Measurements from ENCODE around the gene SORL1. TPM values are rescaled to one million over a fixed set of nuclear protein-coding genes. Genes with fewer than 3 reads are reported as not detected.

The SORL1 gene
- total and polyA plus RNA-seq, 2 of the 13 experiments (the other 11 are each of a cell fraction or from before 2014, with no cell fraction given) = 21.3 to 148 TPM

DNA sequence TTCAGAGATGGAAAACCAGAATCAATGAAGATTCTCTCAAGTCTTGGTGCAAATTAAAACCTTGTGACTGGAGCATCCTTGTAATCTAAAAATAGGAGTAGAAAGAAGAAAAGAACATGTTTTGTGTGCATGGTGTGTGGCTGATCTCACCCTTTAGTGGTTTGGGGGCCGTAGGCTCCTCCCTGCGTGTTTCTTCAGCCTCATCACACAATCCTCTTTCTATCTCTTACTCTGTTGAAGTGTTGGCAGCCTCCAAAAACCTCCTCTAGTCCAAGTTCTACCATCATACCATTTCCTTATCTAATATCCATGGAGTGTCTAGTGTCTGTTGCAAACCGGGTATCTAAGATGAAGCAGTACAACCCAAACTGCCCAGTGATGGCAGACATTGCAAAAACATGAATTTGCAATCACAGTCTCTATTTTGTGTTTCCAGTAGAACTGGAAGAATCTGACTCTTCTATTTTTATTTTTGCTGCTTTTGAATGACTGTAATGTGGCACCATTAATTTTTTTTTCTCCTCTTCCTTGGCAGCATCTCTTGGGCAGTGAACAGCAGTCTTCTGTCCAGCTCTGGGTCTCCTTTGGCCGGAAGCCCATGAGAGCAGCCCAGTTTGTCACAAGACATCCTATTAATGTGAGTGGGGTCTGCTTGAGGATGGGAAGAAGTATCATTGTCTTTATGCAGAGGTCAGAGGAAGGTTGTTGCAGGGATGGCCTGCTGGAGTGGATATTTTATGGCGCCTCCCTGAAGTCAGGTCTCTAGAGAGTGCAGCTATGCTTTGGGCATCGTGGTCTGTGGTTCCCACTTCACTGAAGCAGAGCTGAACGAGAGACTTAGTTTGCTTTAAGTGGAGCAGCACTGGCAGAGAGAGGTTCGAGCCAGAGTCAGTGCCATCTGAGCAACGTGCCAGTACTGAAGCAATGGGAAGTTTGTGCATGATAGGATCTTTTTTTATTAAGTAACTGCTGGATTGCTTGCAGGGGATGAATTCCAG, 60.7 kb downstream of the SORL1 start:
- no peak for FAIRE-seq
- no peak for DNase-seq (ENCODE audit: low spot score)
- H3K4me1 ChIP-seq (ENCODE audit: insufficient read depth, low read length) = no peaks in the 10 kb centered on the region
- intact Hi-C loops (cut with micrococcal nuclease; ENCODE audit: unreplicated experiment) = no loop called here
- no peaks in the 10 kb centered on the region; a peak in 1 of 5 replicates for H3K27me3 ChIP-seq (ENCODE audit: control insufficient read depth in 1 of 2, insufficient read depth in 2 of 2, low read length in 2 of 2)
- H3K9me3 ChIP-seq (ENCODE audit: low read length) = no peaks in the 10 kb centered on the region
- peaks cover 34 to 85% of the 10 kb centered on the region in 2 experiments for H3K36me3 ChIP-seq (replicated peaks in 1 of 2; ENCODE audit: control insufficient read depth in 1 of 2, insufficient read depth in 2 of 2, low read length in 2 of 2)
- H3K27ac ChIP-seq (ENCODE audit: extremely low read length, insufficient read depth, low read length) = no peak overlapping the region
- no TSS peak for BruUV-seq (replicated peaks)
- no peak overlapping the region for H3K4me2 ChIP-seq (ENCODE audit: low read depth, low read length)
- CTCF ChIA-PET (ENCODE audit: low intra/inter-chr PET ratio, low total read pairs) = no interaction called here
- TF ChIP-seq, protein P1, sequence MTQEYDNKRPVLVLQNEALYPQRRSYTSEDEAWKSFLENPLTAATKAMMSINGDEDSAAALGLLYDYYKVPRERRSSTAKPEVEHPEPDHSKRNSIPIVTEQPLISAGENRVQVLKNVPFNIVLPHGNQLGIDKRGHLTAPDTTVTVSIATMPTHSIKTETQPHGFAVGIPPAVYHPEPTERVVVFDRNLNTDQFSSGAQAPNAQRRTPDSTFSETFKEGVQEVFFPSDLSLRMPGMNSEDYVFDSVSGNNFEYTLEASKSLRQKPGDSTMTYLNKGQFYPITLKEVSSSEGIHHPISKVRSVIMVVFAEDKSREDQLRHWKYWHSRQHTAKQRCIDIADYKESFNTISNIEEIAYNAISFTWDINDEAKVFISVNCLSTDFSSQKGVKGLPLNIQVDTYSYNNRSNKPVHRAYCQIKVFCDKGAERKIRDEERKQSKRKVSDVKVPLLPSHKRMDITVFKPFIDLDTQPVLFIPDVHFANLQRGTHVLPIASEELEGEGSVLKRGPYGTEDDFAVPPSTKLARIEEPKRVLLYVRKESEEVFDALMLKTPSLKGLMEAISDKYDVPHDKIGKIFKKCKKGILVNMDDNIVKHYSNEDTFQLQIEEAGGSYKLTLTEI (CRISPR knock-in tag; conservative IDR thresholded peaks at IDR 0.05) = no peak
- TF ChIP-seq ZNF564 (CRISPR knock-in tag; IDR thresholded peaks at IDR 0.05) (no peak), MXD3 (CRISPR knock-in tag; IDR thresholded peaks at IDR 0.05) (no peak), ZIK1 (CRISPR knock-in tag; IDR thresholded peaks at IDR 0.05; ENCODE audit: borderline replicate concordance, low read depth) (no peak), TEAD2 (CRISPR knock-in tag; IDR thresholded peaks at IDR 0.05) (no peak), ERF (CRISPR knock-in tag; IDR thresholded peaks at IDR 0.05) (no peak), ZNF160 (CRISPR knock-in tag; IDR thresholded peaks at IDR 0.05) (no peak), KLF16 (CRISPR knock-in tag; IDR thresholded peaks at IDR 0.05) (no peak), ZNF337 (CRISPR knock-in tag; IDR thresholded peaks at IDR 0.05; ENCODE audit: borderline replicate concordance, low read depth) (no peak), NR1H2 (CRISPR knock-in tag; IDR thresholded peaks at IDR 0.05; ENCODE audit: borderline replicate concordance, low read depth) (no peak), MEF2D (CRISPR knock-in tag; IDR thresholded peaks at IDR 0.05) (no peak), ZNF292 (CRISPR knock-in tag; IDR thresholded peaks at IDR 0.05; ENCODE audit: borderline replicate concordance, low read depth) (no peak), PLRG1 (conservative IDR thresholded peaks at IDR 0.05) (no peak)
- TF ChIP-seq, protein P2, sequence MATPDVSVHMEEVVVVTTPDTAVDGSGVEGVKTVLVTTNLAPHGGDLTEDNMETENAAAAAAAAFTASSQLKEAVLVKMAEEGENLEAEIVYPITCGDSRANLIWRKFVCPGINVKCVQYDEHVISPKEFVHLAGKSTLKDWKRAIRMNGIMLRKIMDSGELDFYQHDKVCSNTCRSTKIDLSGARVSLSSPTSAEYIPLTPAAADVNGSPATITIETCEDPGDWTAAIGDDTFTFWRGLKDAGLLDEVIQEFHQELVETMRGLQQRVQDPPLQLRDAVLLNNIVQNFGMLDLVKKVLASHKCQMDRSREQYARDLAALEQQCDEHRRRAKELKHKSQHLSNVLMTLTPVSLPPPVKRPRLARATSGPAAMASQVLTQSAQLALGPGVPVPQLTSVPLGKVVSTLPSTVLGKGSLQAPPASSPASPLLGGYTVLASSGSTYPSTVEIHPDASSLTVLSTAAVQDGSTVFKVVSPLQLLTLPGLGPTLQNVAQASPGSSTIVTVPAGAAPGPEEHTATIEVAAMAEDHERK (CRISPR knock-in tag; IDR thresholded peaks at IDR 0.05; ENCODE audit: low read depth) = no peak
- in situ Hi-C loops (cut with HindIII; ENCODE audit: extremely low pct_ligation_motif_present, low pct_unique_long_range_greater_than_20kb) = no loop called here
- WGBS (ENCODE audit: low lambda C conversion rate) = 95% methylated on average over 9 of the region's 9 CpGs
- H3K4me3 ChIP-seq (replicated peaks in 1 of 3; ENCODE audit: insufficient read depth in 1 of 3, low read depth in 2 of 3, low read length in 3 of 3) = no peak overlapping the region
- peaks cover 4% of the 10 kb centered on the region for H3K79me2 ChIP-seq (ENCODE audit: insufficient read depth, low read length)
- H4K20me1 ChIP-seq (ENCODE audit: insufficient read depth, low read length) = no peaks in the 10 kb centered on the region; the same call in 1 of the 2 replicates
- no peak overlapping the region for H3K9ac ChIP-seq (ENCODE audit: insufficient read depth, low read depth, low read length)
- H2AFZ ChIP-seq (ENCODE audit: low read length) = no peak overlapping the region
- POLR2A ChIA-PET = no interaction called here
- ATAC-seq = no peak

All from HepG2 (cell line).